ENCODE measurements around the gene DDX41. TPM values are rescaled to one million over a fixed set of nuclear protein-coding genes. Genes with fewer than 3 reads are reported as not detected.

DDX41 gene
- total RNA-seq, 1 donor from 2014 or later: 60.7 TPM

DNA sequence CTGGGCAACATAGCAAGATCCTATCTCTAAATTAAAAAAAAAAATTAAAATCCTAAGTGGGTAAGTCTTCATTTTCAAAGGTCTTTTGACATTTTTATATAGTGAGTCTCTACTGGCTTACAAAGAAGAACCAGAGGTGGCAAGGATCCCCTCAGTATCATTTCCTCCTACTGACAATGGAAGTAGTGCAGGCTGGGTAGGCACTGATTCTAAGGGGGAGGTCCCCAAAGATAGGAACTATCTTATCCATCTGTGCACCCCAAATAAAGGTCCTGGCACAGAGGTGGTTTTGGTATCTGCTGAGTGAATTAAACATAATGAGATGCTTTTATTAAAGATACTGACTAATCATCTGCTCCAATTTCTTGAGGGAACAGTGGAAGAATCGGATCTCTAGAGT is 33.4 kb upstream of the DDX41 start:
- Histone ChIP-seq H3K36me3 (no peaks in the 10 kb centered on the region), H3K4me1 (peaks cover 9% of the 10 kb centered on the region), H2AFZ (replicated peaks) (no peak overlapping the region), H3K79me2 (ENCODE audit: low read depth) (peaks cover 86% of the 10 kb centered on the region), H3K9me3 (ENCODE audit: low read depth) (no peaks in the 10 kb centered on the region), H3K4me3 (no peak overlapping the region), H3K27me3 (no peaks in the 10 kb centered on the region), H3K9ac (no peak overlapping the region), H4K20me1 (ENCODE audit: low read depth) (peaks cover 83% of the 10 kb centered on the region), H3K27ac (no peak overlapping the region), H3F3A (ENCODE audit: low read depth) (peaks cover 14% of the 10 kb centered on the region), H3K4me2 (no peak overlapping the region)
- TF ChIP-seq EZH2phosphoT487 (IDR thresholded peaks at IDR 0.05): no peak
- TF ChIP-seq, protein P1, sequence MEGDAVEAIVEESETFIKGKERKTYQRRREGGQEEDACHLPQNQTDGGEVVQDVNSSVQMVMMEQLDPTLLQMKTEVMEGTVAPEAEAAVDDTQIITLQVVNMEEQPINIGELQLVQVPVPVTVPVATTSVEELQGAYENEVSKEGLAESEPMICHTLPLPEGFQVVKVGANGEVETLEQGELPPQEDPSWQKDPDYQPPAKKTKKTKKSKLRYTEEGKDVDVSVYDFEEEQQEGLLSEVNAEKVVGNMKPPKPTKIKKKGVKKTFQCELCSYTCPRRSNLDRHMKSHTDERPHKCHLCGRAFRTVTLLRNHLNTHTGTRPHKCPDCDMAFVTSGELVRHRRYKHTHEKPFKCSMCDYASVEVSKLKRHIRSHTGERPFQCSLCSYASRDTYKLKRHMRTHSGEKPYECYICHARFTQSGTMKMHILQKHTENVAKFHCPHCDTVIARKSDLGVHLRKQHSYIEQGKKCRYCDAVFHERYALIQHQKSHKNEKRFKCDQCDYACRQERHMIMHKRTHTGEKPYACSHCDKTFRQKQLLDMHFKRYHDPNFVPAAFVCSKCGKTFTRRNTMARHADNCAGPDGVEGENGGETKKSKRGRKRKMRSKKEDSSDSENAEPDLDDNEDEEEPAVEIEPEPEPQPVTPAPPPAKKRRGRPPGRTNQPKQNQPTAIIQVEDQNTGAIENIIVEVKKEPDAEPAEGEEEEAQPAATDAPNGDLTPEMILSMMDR (IDR thresholded peaks at IDR 0.05): no peak
- TF ChIP-seq EZH2 (IDR thresholded peaks at IDR 0.05): no peak
- no peak overlapping the region for H3K4me3 Mint-ChIP-seq
- peaks cover 34% of the 10 kb centered on the region for H3K4me1 Mint-ChIP-seq
- DNase-seq (ENCODE audit: low spot score): no peak
- peaks cover 2% of the 10 kb centered on the region for H3K27me3 Mint-ChIP-seq (ENCODE audit: insufficient read depth, low read depth)
- no peaks in the 10 kb centered on the region for H3K9me3 Mint-ChIP-seq
- H3K36me3 Mint-ChIP-seq: peaks cover 13% of the 10 kb centered on the region
- no peak overlapping the region for H3K27ac Mint-ChIP-seq

DNA sequence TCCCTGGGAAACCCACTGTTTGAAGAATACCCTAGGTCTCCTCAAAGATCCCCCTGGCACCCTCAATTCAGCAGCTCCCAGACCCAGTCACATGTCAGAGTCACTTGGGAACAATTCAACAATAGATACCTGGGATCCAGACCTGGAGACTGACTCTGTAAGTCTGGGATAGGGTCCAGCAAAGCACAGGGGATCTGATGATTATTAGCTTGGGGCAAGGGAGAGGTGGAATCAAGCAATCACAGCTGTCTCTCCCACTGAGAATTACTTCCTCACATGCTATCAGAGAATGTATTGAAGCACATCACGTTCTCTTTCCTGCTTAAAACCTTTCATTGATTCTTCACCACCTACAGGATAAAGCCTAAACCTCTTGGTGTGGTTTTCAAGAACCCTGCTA is 31.7 kb upstream of the DDX41 start:
- Mint-ChIP-seq H3K4me1 (peaks cover 40% of the 10 kb centered on the region), H3K9me3 (no peaks in the 10 kb centered on the region), H3K27me3 (ENCODE audit: insufficient read depth, low read depth) (no peaks in the 10 kb centered on the region), H3K4me3 (no peak overlapping the region), H3K36me3 (peaks cover 13% of the 10 kb centered on the region), H3K27ac (no peak overlapping the region)
- DNase-seq (ENCODE audit: low spot score): no peak
- Histone ChIP-seq H3K4me2 (no peak overlapping the region), H4K20me1 (ENCODE audit: low read depth) (peaks cover 95% of the 10 kb centered on the region), H3K27ac (no peak overlapping the region), H3K27me3 (no peaks in the 10 kb centered on the region), H3K9me3 (ENCODE audit: low read depth) (no peaks in the 10 kb centered on the region), H3K4me3 (no peak overlapping the region), H3K79me2 (ENCODE audit: low read depth) (peaks cover 95% of the 10 kb centered on the region), H3K36me3 (no peaks in the 10 kb centered on the region), H3K9ac (no peak overlapping the region), H3K4me1 (peaks cover 22% of the 10 kb centered on the region), H3F3A (ENCODE audit: low read depth) (peaks cover 22% of the 10 kb centered on the region), H2AFZ (replicated peaks) (no peak overlapping the region)
- TF ChIP-seq, protein P1 (IDR thresholded peaks at IDR 0.05): no peak
- TF ChIP-seq EZH2 (IDR thresholded peaks at IDR 0.05) (no peak), EZH2phosphoT487 (IDR thresholded peaks at IDR 0.05) (no peak)

DNA sequence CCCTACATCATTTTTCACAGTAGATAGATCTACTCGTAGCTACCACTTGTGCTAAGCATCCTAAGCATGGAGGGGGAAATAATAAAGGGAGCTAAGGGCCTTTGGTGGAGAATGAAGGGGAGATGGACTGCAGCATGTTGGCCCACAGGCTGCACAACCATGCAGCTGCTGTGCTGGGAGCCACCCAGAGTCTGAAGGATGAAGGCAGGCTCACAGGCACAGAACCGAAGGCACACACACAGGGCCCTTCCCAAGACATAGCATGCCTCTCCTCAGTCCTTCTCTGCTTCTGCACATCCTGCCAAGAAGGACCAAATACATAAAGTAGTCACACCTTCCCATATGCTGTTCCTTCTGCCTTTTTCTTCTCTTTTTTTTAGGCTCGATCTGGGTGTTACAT is 31.0 kb upstream of the DDX41 start:
- Histone ChIP-seq H3K27ac (no peak overlapping the region), H2AFZ (replicated peaks) (no peak overlapping the region), H3K9ac (no peak overlapping the region), H3K27me3 (no peaks in the 10 kb centered on the region), H3K36me3 (no peaks in the 10 kb centered on the region), H3K4me1 (peaks cover 25% of the 10 kb centered on the region), H3K4me2 (no peak overlapping the region), H4K20me1 (ENCODE audit: low read depth) (peaks cover 95% of the 10 kb centered on the region), H3K4me3 (no peak overlapping the region), H3F3A (ENCODE audit: low read depth) (peaks cover 30% of the 10 kb centered on the region), H3K9me3 (ENCODE audit: low read depth) (no peaks in the 10 kb centered on the region), H3K79me2 (ENCODE audit: low read depth) (peaks cover 94% of the 10 kb centered on the region)
- Mint-ChIP-seq H3K27ac (no peak overlapping the region), H3K27me3 (ENCODE audit: insufficient read depth, low read depth) (no peaks in the 10 kb centered on the region), H3K4me1 (peaks cover 39% of the 10 kb centered on the region), H3K4me3 (no peak overlapping the region), H3K9me3 (no peaks in the 10 kb centered on the region), H3K36me3 (peaks cover 15% of the 10 kb centered on the region)
- TF ChIP-seq EZH2 (IDR thresholded peaks at IDR 0.05) (no peak), EZH2phosphoT487 (IDR thresholded peaks at IDR 0.05) (no peak)
- TF ChIP-seq, protein P1 (IDR thresholded peaks at IDR 0.05): no peak
- no peak for DNase-seq (ENCODE audit: low spot score)

Data from neural progenitor cell (in vitro differentiated cells).